ENCODE measurements around the gene GATAD2A. TPM values are rescaled to one million over a fixed set of nuclear protein-coding genes. Genes with fewer than 3 reads are reported as not detected.

Gene GATAD2A
- total and polyA plus RNA-seq, 9 of the 15 experiments (the other 6 are each of a cell fraction or from before 2014, with no cell fraction given), result 2.4 to 226 (median 44.2) TPM

- no peak for TF ChIP-seq ZNF398 (CRISPR knock-in tag; IDR thresholded peaks at IDR 0.05)
Measured at GRCh38 chr19:19458110-19458816, 52.8 kb downstream of the GATAD2A start (continued).

- Histone ChIP-seq H2AFZ (ENCODE audit: low read depth, low read length) (no peak overlapping the region), H3K9me1 (ENCODE audit: control insufficient read depth, insufficient read depth, low read length) (peaks cover 8% of the 10 kb centered on the region), H3K4me3 (no peak overlapping the region), H3K27ac (ENCODE audit: extremely low read depth, low read depth, low read length) (no peak overlapping the region; the same call in 2 of the 3 replicates), H3K27me3 (ENCODE audit: control insufficient read depth in 2 of 2, insufficient read depth in 2 of 2, low read length in 2 of 2) (no peaks in the 10 kb centered on the region), H3K4me2 (ENCODE audit: insufficient read depth, low read length) (no peak overlapping the region), H4K20me1 (replicated peaks; ENCODE audit: control insufficient read depth, insufficient read depth, low read length) (peaks cover 45% of the 10 kb centered on the region), H3K9me3 (replicated peaks; ENCODE audit: control insufficient read depth, insufficient read depth, low read depth, low read length) (no peaks in the 10 kb centered on the region), H3K79me2 (ENCODE audit: control insufficient read depth, insufficient read depth, low read length) (peaks cover 97% of the 10 kb centered on the region), H3K36me3 (ENCODE audit: control insufficient read depth, insufficient read depth, low read length) (peaks cover 60% of the 10 kb centered on the region; the same call in 2 of the 3 replicates), H3K4me1 (replicated peaks in 1 of 2; ENCODE audit: control insufficient read depth in 2 of 2, insufficient read depth in 2 of 2, low read length in 2 of 2) (peaks cover 34 to 57% of the 10 kb centered on the region in 2 experiments), H3K9ac (ENCODE audit: insufficient read depth in 1 of 2, low read depth in 2 of 2, low read length in 2 of 2) (no peak overlapping the region)
- POLR2A ChIA-PET, result interaction anchor here (1.3 kb wide), 2 partner anchors 14 to 54 kb away, joined by 3 read pairs; partner anchors contain the start of gene GATAD2A
- ATAC-seq (no peak), FAIRE-seq (no peak), DNase-seq (ENCODE audit: extremely low read depth in 1 of 4, low spot score in 3 of 4) (no peak)
- TF ChIP-seq BCL6 (CRISPR knock-in tag; IDR thresholded peaks at IDR 0.05), result no peak
- TF ChIP-seq FOXA1 (IDR thresholded peaks at IDR 0.05; ENCODE audit: borderline replicate concordance), result no peak
- TF ChIP-seq HDAC1 (IDR thresholded peaks at IDR 0.05), result no peak
- no peak for TF ChIP-seq CBFB (CRISPR knock-in tag; IDR thresholded peaks at IDR 0.05)
- no peak for TF ChIP-seq ZNF76 (CRISPR knock-in tag; IDR thresholded peaks at IDR 0.05; ENCODE audit: borderline replicate concordance)
- no peak for TF ChIP-seq SP2 (IDR thresholded peaks at IDR 0.05; ENCODE audit: extremely low read depth, low read depth, low read length, poor library complexity, severe bottlenecking)
- TF ChIP-seq ZNF347 (CRISPR knock-in tag; IDR thresholded peaks at IDR 0.05; ENCODE audit: low read depth), result no peak
- TF ChIP-seq IRF1 (CRISPR knock-in tag; IDR thresholded peaks at IDR 0.05; ENCODE audit: borderline replicate concordance), result no peak
- TF ChIP-seq NFIC (IDR thresholded peaks at IDR 0.05), result no peak
- no peak for TF ChIP-seq ETV5 (CRISPR knock-in tag; IDR thresholded peaks at IDR 0.05; ENCODE audit: low read depth)
- TF ChIP-seq SLC30A9 (CRISPR knock-in tag; IDR thresholded peaks at IDR 0.05), result no peak
- no peak for TF ChIP-seq TAF9B (IDR thresholded peaks at IDR 0.05; ENCODE audit: partially characterized antibody)
- no peak for TF ChIP-seq ZFP36 (IDR thresholded peaks at IDR 0.05; ENCODE audit: low read depth, low read length, partially characterized antibody)
- TF ChIP-seq ZNF445 (CRISPR knock-in tag; IDR thresholded peaks at IDR 0.05; ENCODE audit: low read depth), result no peak
- TF ChIP-seq NR2C2 (CRISPR knock-in tag; IDR thresholded peaks at IDR 0.05), result no peak
- TF ChIP-seq NR2C2 (tag; IDR thresholded peaks at IDR 0.05), result no peak
- no TSS peak for BruUV-seq (replicated peaks)
- intact Hi-C loops (cut with micrococcal nuclease) (no loop called here), in situ Hi-C loops (cut with MboI) (no loop called here)
- CTCF ChIA-PET (ENCODE audit: low intra/inter-chr PET ratio), result no interaction called here
Measured at GRCh38 chr19:19459073-19459472, 53.6 kb downstream of the GATAD2A start.
